T1000 (cell line): ENCODE measurements around the gene OR4D11.
A peak's percentile ranks its signal among the peaks of the same experiment; 100 is the strongest.
"Not testable (repeated sequence)": the region's sequence is repeated elsewhere in the genome, so short reads cannot be mapped to it uniquely, and the experiment has no call there.

Experiments used
- DNase-seq: peaks from one replicate; lab custom pipeline; 2025; ENCODE audit warnings: mixed read lengths; lab: John Stamatoyannopoulos, UW

The OR4D11 gene

DNA sequence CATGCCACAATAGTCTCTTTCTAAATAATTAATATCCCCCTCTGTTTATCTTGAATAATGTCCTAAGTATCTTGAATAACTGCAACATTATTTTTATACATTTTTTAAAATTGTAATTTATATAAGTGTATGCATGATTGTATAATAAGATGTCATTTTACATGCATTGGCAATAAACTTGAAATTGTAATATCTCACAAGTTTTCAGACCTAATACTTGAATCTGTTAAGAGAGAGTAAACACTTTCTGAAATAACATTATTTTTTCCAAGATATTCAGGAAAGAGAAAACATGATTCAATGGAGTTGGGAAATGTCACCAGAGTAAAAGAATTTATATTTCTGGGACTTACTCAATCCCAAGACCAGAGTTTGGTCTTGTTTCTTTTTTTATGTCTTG, at the start of gene OR4D11:
OR4D11 (plus strand) TSS at position 301 of the 400 bp plus-strand sequence; CDS start at position 301, 0 bp downstream.
- DNase-seq, result no peak

DNA sequence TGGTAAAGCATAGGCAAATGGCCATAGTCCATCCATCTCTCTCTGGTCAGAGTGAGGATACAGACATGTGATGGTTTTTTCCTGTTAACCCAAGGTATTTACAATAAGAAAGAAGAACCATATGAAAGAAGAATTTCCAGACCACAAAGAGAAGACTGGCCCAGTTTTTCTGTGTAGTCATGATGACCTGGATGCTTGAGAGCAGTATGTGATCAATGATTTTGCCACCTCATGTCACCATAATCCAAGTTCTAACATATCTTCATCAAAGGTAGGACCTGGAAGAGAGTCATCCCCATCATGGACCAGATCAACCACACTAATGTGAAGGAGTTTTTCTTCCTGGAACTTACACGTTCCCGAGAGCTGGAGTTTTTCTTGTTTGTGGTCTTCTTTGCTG, 46.7 kb upstream of the OR4D11 start, which contains the start of gene OR4D6:
OR4D6 (plus strand) TSS at position 301 of the 400 bp plus-strand sequence; CDS start at position 301, 0 bp downstream.
- DNase-seq, result no peak

DNA sequence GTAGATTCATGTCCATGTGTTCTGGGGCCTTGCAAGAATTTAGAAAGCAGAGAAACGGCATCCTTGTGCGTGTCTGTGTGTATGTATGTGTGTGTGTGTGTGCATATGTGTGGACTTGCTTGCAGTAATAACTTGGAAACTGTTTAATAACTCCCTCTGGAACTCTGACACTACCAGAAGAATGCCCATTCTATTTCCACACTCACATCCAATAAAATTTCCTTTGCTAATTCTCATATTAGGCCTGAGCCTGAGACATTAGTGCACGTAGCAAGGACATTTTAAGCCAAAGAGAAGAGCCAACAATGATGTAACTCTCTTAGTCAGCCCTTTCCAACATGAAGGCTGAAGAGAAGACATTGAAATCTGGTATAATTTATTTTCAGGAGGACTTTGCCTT, 43.5 kb upstream of the OR4D11 start:
- DNase-seq, result no peak

DNA sequence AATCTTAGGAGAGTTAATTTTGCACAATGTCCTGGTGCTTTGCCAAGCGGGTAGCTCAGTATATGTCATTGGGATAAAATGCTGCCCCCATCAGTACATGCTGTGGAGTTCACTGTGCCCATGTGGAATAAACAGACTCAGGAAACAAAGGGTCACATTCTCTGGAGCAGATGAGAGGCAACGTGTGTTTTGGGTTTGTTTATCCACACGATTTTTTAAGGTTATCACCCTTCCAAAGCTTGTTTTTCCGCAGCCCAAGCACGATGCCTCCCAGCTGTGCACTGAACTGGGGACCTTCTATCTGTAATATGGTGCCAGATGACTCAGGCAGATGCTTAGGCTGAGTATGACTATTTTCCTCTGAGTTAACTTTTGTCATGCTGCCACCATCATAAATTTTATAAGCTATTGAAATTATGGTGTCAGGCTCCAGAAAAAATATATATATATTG, 40.2 kb upstream of the OR4D11 start:
- no peak for DNase-seq

DNA sequence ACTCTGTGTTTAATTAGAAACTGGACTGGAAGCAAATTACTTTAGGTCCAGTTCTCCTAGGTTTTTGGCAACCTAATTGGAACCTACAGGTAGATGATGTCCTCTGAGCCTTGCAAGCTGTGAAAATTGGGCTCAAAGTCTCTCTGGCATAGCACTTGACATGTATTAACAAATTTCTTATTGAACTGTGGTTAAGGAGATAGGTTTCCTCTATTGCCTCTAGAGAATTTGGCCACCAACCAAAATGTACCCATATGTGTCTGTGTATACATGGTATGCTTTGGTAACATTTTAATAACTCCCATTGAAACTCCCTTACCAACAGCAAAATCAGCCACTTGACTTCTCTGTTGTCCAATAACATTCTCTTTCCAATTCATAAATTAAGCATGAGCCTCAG, 30.4 kb upstream of the OR4D11 start, which contains the start of gene OR4D10:
OR4D10 (plus strand) TSS at position 301 of the 400 bp plus-strand sequence. CDS start 4,115 bp downstream, outside the sequence.
- DNase-seq, result no peak

DNA sequence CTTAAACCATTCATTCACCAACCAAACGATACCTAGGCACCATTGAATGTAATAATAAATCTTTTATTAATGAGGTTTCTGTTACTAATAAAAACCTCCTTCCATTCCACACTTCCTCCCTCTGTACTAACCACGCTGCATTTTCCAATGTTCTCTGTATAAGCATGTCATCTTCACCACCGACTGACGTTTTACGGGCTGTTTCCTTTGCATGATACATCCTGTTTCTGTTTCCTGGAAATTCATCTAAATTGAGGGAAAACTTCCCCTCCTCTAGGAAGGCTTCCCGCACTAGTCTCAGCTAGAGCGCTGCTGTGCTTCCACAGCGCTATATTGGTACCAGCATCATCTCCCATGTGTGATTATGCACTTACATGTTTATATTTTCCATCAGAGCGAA, 28.2 kb upstream of the OR4D11 start:
- DNase-seq, result no peak

DNA sequence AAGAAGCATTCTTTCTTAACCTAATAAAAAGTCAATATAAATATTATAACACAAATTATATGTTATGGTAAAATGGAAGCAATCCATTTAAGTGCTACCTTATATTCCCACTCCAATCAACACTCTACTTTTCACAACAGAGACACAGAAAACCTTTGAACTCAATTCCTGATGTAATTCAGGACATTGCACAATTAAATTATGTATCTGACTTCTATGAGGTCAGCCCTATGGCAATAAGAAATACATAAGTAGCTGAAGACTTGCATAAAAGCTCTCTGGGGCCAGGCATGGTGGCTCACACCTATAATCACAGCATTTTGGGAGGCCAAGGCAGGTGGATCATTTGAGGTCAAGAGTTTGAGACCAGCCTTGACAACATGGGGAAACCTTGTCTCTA, 23.5 kb upstream of the OR4D11 start:
- DNase-seq, result no peak

DNA sequence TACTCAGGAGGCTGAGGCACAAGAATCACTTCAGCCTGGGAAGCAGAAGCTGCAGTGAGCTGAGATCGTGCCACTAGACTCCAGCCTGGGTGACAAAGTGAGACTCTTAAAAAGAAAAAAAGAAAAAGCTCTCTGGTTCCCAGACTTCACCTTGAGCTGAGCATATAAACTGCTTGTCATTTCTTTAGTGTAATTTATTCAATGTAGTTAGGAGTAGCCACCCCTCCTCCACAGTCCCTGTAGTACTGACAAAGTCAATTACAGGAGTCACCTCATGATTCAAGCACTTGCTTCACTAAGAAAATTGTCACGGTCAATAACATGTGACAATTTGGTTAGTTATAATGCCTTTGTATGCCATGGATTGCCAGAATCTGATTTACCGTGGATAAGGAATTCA, 23.0 kb upstream of the OR4D11 start:
- no peak for DNase-seq

DNA sequence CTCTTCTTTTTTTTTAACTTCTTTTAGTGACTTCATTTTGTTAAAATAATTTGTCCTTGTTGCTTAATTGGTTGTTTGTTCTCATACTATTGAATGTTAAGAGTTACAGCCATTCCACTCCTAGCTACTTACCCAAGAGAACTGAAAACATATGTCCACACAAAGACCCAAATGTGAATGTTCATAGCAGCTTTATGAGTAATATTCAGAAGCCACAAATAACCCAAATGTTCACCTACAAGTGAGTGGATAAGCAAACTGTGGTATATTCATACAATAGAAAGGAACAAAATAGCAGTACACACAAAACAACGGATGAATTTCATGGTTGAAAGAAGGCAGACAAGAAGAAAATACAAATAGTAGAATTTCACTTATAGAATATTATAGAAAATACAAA, 1.4 kb upstream of the OR4D11 start:
- no peak for DNase-seq

DNA sequence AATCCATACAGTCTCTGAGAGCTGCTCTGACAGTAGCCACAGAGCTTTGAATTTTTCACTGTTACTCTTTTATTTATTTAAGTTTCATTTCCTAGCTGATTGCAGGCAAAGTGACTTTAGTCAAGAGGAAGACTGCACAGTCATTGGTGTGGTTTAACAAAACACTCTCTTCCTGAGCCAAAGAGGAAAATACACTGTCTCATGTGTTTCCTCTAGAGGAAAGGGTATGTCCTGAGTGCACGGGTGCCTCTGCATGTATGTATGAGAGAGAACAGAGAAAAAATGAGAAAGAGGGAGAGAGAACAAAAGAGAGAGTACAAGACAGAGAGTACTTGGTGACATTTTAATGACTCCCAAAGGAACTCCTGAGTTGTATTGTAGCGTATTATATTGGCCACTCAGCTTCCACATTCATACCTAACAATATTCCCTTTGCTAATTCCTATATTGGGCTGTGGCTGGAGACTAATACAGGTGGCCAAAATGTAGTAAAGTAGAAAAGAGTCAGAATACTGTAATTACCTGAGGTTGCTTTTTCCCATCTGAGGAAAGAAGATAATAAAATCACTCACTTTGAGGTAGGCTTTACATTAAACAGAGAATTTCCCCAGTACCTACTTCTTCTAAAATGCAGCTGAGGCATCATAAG, 7.7 kb downstream of the OR4D11 start, which contains the start of gene OR4D9:
OR4D9 (plus strand) TSS at position 599 of the 649 bp plus-strand sequence. CDS start 3,374 bp downstream, outside the sequence.
- DNase-seq, result no peak

DNA sequence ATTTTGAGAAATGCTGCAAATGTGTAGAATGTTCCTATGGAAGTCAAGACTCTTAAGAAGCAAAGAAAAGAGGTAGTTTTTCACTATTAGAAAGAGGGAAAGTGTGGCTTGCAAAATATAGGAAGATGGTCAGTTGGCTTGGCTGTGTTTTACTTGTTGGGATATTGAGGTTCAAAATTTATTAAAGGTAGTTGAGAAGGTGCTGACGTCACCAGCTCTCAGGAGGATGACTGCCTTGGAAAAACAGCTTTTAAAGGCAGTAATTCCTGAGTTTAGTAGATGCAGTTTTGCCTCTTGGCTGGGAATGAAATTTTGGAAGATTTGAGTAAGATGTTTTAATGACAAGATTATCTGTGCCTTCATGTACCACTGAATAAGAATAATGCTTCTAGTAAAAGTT, 8.3 kb downstream of the OR4D11 start:
- no peak for DNase-seq

DNA sequence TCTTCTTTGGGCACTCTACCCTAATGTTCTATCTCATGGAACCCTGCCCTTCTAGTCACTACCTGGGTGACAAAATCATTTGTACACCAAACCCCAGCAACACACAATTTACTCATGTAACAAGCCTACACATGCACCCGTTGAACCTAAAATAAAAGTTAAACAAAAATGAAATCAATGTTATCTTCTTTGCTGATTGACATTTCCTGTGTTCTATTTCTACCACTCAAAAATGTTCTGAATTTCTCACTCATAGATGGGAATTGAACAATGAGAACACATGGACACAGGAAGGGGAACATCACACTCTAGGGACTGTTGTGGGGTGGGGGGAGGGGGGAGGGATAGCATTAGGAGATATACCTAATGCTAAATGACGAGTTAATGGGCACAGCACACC, 16.8 kb downstream of the OR4D11 start:
- DNase-seq, result not testable (repeated sequence)

DNA sequence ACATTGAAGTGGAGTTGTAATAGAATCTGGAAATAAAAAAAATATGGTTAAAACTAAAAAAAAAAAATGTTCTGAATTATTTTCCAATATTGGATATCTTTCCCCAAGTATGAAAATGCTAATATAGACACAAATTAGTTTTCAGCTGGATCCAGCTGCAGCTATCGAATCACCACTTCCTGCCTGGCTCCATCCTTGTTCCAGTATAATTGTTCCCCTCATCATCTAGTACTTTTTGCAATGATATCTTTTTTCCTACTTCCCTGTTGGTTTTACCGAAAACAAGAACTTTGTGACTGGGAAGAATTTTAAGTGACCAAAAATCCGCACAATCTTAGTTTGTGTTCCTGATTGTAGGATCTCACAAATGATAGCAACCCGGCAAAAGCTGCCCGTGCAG, 17.4 kb downstream of the OR4D11 start:
- no peak for DNase-seq

DNA sequence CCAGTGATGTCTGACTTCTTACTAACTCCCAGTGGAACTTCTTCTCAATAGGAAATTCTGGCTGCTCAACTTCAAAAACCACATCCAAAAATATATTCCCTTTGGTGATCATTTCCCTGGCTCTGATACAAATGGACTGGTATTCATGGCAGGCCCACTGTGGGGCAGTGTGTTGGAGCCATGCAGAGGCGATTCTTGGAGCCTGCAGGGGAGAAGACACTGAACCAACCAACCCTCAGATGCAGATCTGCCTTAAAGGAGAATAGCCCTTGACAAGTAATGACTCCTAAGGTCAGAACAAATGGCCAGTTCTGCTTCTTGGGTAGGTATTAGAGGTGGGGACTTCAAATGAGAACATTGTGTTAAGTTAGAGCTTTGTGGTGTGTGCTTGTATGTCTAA, 20.2 kb downstream of the OR4D11 start:
- no peak for DNase-seq

DNA sequence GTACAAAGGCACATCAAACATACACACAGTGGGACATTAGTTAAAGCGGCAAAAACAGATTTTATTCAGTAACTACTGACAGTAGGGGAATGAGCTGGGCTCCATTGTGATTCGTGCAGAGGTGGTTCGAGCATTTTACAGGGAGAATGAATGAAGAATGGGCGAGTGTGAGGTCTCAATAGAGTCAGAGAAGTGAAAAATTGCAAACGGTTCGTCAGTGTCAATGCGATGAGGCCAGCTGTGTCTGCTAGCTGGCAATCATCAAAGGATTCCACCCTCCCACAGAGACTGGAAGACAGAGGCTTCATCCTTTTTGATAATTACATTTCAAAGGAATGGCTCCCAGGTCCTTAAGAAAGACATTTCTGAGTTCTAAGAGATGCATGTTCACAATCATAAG, 25.3 kb downstream of the OR4D11 start:
- no peak for DNase-seq

DNA sequence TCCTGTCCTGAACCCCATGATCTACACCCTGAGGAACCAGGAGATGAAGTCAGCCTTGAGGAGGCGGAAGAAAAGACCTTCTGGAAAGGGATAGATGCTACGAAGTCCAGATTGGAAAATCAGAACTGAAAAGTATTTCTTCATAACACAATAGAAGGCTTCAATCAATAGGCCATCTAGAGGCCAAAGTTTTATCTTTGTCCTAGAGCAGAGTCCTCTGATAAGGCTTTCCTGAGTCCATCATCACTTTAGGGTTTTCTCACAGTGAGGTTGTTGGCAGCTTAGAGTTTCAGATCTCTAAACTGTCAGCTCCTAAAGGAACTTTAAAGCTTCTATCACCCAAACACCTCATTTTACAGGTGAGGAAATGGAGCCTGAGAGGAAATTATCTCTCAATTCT, 29.2 kb downstream of the OR4D11 start:
- no peak for DNase-seq

DNA sequence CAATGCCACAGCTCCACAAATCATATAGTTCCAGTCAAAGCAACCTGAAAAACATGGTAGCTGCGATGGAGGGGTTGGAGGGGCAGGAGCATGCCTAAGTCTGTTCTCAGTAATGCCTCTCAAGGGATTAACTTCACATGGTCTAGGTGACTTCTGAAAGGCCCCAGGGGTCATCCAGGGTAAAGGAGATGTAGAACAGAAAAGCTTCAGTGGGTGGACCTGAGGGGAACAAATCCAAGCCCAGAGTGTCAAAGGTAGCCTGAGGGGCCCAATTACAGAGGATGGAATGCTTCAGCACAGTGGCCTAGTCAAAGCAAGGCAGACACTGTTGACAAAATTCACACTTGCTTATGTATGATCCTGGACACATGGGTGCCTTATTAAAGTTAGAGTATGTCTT, 31.3 kb downstream of the OR4D11 start:
- no peak for DNase-seq

DNA sequence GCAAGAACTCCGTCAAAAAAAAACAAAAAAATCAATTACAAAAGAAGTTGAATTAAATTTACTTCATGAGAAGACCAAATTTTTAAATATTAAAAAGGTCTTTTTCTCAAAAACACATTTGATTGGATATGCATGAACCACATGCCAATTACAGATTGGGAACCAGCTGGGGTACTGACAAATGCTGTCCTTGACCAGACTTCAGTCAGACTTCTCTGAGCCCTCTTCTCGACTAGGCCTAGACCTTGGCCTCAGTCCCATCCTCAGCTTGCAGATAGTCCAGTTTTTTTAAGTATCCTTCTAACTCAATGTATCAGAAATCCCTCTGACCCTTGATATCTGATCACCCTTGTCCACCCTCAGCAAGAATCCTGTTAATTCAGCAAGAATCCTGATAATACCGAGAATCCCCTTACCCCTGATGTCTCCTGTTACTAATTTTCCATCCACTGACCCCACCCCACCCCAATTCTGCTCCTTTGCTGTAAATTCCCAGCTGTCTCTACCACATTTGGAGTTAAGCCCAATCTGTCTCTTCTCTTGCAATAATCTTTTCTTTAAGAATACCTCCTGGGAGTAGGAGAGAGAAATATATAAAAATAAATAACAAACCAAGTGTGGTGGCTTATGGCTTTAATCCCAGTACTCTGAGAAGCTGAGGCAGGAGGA, 38.9 kb downstream of the OR4D11 start:
- DNase-seq, result no peak

DNA sequence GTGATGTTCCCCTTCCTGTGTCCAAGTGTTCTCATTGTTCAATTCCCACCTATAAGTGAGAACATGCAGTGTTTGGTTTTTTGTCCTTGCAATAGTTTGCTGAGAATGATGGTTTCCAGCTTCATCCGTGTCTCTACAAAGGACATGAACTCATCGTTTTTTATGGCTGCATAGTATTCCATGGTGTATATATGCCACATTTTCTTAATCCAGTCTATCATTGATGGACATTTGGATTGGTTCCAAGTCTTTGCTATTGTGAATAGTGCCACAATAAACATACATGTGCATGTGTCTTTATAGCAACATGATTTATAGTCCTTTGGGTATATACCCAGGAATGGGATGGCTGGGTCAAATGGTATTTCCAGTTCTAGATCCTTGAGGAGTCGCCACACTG, 40.3 kb downstream of the OR4D11 start:
- not testable (repeated sequence) for DNase-seq

DNA sequence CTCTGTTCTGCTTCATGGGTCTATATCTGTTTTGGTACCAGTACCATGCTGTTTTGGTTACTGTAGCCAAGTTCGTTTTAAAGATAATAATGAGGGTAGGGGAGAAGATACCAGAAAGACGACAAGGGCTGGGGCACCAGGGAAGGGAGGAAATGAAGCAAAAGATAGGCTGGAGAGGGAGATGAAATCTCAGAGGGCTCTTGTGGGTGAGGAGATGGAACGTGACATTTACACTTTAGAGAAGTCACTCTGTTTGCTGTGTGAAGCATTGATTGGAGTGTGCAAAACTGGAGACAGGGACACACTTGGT, 41.4 kb downstream of the OR4D11 start:
- no peak for DNase-seq

DNA sequence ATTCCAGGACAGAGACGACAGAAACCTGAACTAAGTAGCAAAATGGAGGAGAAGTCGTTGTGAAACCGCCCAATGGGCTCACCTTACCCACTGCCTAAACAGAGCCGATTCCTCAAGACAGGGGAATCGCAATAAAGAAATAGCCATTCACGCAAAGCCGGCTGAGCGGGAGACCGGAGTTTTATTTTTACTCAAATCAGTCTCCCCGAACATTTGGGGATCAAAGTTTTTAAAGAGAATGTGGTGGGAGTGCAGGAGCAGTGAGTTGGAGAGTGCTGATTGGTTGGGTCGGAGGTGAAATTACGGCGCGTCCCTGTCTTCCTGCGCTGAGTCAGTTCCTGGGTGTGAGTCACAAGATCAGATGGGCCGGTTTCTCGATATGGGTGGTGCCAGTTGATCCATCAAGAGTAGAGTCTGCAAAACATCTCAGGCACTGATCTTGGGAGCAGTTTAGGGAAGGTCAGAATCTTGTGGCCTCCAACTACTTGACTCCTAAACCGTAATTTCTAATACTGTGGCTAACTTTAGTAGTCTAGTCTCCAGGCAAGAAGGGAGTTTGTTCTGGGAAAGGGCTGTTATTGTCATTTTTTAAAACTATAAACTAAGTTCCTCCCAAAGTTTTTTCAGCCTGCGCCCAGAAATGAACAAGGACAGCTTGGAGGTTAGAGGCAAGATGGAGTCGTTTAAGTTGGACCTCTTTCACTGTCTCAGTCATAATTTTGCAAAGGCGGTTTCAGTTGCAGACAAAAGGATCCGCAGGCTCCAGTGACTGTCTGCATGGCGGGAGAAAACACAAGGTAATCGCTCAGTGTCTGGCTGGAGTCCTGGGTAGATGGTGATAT, 42.0 kb downstream of the OR4D11 start:
- DNase-seq, result peak; percentile 70

DNA sequence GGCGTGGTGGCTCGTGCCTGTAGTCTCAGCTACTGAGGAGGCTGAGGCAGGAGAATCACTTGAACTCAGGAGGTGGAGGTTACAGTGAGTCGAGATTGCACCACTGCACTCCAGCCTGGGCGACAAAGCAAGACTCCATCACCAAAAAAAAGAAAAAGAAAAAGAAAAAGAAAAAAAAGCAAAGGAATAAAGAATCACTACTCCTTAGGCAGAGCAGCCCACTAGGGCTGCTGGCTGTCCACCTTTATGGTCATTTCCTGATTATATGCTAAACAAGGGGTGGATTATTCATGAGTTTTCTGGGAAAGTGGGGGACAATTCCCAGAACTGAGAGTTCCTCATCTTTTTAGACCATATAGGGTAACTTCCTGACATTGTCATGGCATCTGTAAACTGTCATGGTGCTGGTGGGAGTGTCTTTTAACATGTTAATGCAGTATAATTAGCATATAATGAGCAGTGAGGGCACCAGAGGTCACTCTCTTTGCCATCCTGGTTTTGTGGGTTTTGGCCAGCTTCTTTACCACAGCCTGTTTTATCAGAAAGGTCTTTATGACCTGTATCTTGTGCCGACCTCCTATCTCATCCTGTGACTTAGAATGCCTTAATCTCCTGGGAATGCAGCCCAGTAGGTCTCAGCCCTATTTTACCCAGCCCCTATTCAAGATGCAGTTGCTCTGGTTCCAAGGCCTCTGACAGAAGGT, 44.4 kb downstream of the OR4D11 start:
- not testable (repeated sequence) for DNase-seq
